ENCODE data around the gene IMMP2L. TPM values are rescaled to one million over a fixed set of nuclear protein-coding genes. Genes with fewer than 3 reads are reported as not detected.

Gene IMMP2L
- polyA plus RNA-seq, 1 of the 3 experiments (the other 2 are of a cell fraction) = 10.7 TPM

- Histone ChIP-seq H3K9ac (no peak overlapping the region), H3K79me2 (ENCODE audit: insufficient read depth) (no peaks in the 10 kb centered on the region), H3K27ac (ENCODE audit: low read depth in 2 of 2, low read length in 1 of 2) (peak overlapping the region in 1 of 2 experiments; percentile 78; a peak in 2 of 4 replicates), H3F3A (replicated peaks; ENCODE audit: insufficient read depth) (no peaks in the 10 kb centered on the region), H3K4me3 (ENCODE audit: low read depth in 2 of 2, low read length in 1 of 2) (no peak overlapping the region), H3K9me3 (no peaks in the 10 kb centered on the region), H2AFZ (ENCODE audit: low read depth) (no peak overlapping the region), H3K4me1 (ENCODE audit: control insufficient read depth in 1 of 2, insufficient read depth in 2 of 2, low read depth in 1 of 2, low read length in 1 of 2) (peaks cover 0 to 7% of the 10 kb centered on the region in 2 experiments; a peak in 2 of 4 replicates), H3K4me2 (no peak overlapping the region), H3K36me3 (replicated peaks in 1 of 2; ENCODE audit: control insufficient read depth in 1 of 2, insufficient read depth in 2 of 2, low read length in 1 of 2) (no peaks in the 10 kb centered on the region), H3K9me2 (no peaks in the 10 kb centered on the region; the same call in 1 of the 2 replicates), H4K20me1 (ENCODE audit: insufficient read depth) (no peaks in the 10 kb centered on the region), H3K27me3 (ENCODE audit: insufficient read depth) (no peaks in the 10 kb centered on the region)
- TF ChIP-seq PBX3 (IDR thresholded peaks at IDR 0.05) (no peak), RXRA (IDR thresholded peaks at IDR 0.05; ENCODE audit: borderline replicate concordance, low read depth) (no peak), RCOR1 (IDR thresholded peaks at IDR 0.05; ENCODE audit: low read length) (peak; percentile 76), MXI1 (IDR thresholded peaks at IDR 0.05; ENCODE audit: low read depth, low read length) (no peak), USF1 (IDR thresholded peaks at IDR 0.05; ENCODE audit: borderline replicate concordance, low read depth) (no peak), TEAD4 (IDR thresholded peaks at IDR 0.05; ENCODE audit: borderline replicate concordance, insufficient read depth) (no peak), FOXJ3 (CRISPR knock-in tag; IDR thresholded peaks at IDR 0.05) (no peak), NRF1 (IDR thresholded peaks at IDR 0.05; ENCODE audit: low read depth, low read length) (no peak), ELF1 (IDR thresholded peaks at IDR 0.05) (no peak), EP300 (IDR thresholded peaks at IDR 0.05; ENCODE audit: borderline replicate concordance in 1 of 2, low read depth in 1 of 2, low read length in 1 of 2) (peak in 1 of 2 experiments; percentile 58; a peak in 1 of 4 replicates), TCF12 (IDR thresholded peaks at IDR 0.05) (peak; percentile 57; the same call in 1 of the 2 replicates)
- 40% methylated on average over 2 of the region's 2 CpGs for WGBS (ENCODE audit: low lambda C conversion rate)
- ChIA-PET CTCF (interaction anchor here (1.0 kb wide), 1 partner anchor 11 kb away, joined by 3 read pairs; no protein-coding TSS in a partner anchor), POLR2A (no interaction called here)
- DNase-seq = no peak
Measured at GRCh38 chr7:110962374-110962773, 599.9 kb downstream of the IMMP2L start.

GRCh38 chr7:110960811-110961210 lies 601.5 kb downstream of the IMMP2L start:
- Histone ChIP-seq H4K20me1 (ENCODE audit: insufficient read depth) (no peaks in the 10 kb centered on the region), H3F3A (replicated peaks; ENCODE audit: insufficient read depth) (no peaks in the 10 kb centered on the region), H3K4me3 (ENCODE audit: low read depth in 2 of 2, low read length in 1 of 2) (no peak overlapping the region), H3K27me3 (ENCODE audit: insufficient read depth) (no peaks in the 10 kb centered on the region), H3K27ac (ENCODE audit: low read depth in 2 of 2, low read length in 1 of 2) (no peak overlapping the region), H3K9ac (no peak overlapping the region), H3K79me2 (ENCODE audit: insufficient read depth) (no peaks in the 10 kb centered on the region), H3K36me3 (replicated peaks in 1 of 2; ENCODE audit: control insufficient read depth in 1 of 2, insufficient read depth in 2 of 2, low read length in 1 of 2) (no peaks in the 10 kb centered on the region), H3K4me1 (ENCODE audit: control insufficient read depth in 1 of 2, insufficient read depth in 2 of 2, low read depth in 1 of 2, low read length in 1 of 2) (peaks cover 0 to 7% of the 10 kb centered on the region in 2 experiments; a peak in 2 of 4 replicates), H3K9me3 (no peaks in the 10 kb centered on the region), H3K4me2 (no peak overlapping the region), H3K9me2 (no peaks in the 10 kb centered on the region; the same call in 1 of the 2 replicates), H2AFZ (ENCODE audit: low read depth) (no peak overlapping the region)
- no peak for DNase-seq
- TF ChIP-seq TAF1 (IDR thresholded peaks at IDR 0.05; ENCODE audit: borderline replicate concordance, low read depth, low read length) = no peak
- TF ChIP-seq NFIC (IDR thresholded peaks at IDR 0.05; ENCODE audit: borderline replicate concordance) = 0 out of 2 replicates have a peak, but pooled peaks have one; percentile 26
- TF ChIP-seq JUND (IDR thresholded peaks at IDR 0.05) = no peak
- no peak for TF ChIP-seq USF1 (IDR thresholded peaks at IDR 0.05; ENCODE audit: borderline replicate concordance, low read depth)
- POLR2A ChIA-PET = no interaction called here
- CTCF ChIA-PET = no interaction called here

Data from SK-N-SH (cell line).